Measurements from ENCODE around the gene WDHD1.

DNA sequence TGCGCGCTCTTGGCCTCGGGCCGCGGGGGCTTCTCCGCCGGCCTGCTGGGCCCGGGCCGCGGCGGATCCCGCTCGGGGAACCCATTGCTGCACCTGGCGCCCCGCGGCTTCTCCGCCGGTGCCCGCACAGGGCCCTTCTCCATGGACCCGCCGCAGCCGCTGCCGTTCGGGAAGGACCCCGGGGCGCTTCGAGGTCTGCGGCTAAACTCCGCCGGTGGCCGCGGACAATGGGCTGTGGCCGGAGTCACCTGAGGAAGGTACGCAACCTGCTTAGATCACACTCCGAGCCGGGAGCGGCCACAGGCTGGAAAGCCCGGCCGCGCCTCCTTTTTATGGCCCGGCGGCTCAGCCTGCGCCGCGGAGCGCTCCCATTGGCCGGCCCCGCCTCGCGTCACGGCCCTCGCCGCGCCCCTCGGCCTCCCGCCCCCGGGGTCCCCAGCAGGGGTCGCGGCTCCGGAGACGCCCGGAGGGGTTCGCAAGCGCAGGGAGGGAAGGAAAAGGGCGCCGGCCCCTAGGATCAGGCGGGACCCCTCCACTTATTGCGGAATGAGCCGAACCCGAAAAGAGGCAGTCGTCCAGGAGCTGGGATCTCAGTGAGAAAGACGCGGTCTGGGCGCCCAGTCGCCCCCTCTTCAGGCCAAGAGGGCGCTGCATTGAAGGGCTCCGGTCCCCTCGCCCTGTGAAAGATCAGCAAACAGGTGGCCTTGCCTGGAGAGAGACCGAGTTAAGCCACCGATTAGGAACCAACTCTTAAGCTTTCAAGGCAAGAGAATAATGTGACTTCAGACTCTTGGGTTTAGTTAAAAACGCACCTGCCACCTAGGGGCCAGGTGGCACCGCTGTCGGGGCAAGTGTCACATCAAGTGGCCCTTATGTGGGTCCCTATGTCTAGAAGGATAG lies 124.1 kb downstream of the WDHD1 start, which contains the start of gene GCH1:
- TF ChIP-seq CTCF (IDR thresholded peaks at IDR 0.05), result peak; percentile 9 to 47 (median 31)
- TF ChIP-seq POLR2A (IDR thresholded peaks at IDR 0.05), result peak; percentile 88
